NCI-H345 treated with DMSO at 0.1 percent for 48 hours (cell line): Measurements from ENCODE around the gene CHI3L1.

Source experiments
- DNase-seq: peaks from one replicate; lab custom pipeline; 2025; ENCODE audit not compliant: unreplicated experiment; lab: John Stamatoyannopoulos, UW

The CHI3L1 gene

GRCh38 chr1:203206129-203206687 is 19.7 kb upstream of the CHI3L1 start:
- no peak for DNase-seq

GRCh38 chr1:203204756-203205155 is 18.3 kb upstream of the CHI3L1 start:
- no peak for DNase-seq

- DNase-seq: no peak
Observed at GRCh38 chr1:203202431-203203245, 16.1 kb upstream of the CHI3L1 start.

- DNase-seq: no peak
Observed at GRCh38 chr1:203201516-203202205, 15.2 kb upstream of the CHI3L1 start.

GRCh38 chr1:203200916-203201315 is 14.4 kb upstream of the CHI3L1 start:
- no peak for DNase-seq

- DNase-seq: no peak
Observed at GRCh38 chr1:203199816-203200571, 13.5 kb upstream of the CHI3L1 start.

GRCh38 chr1:203199481-203199815 is 12.9 kb upstream of the CHI3L1 start:
- DNase-seq: no peak

- DNase-seq: no peak
Observed at GRCh38 chr1:203199002-203199401, 12.5 kb upstream of the CHI3L1 start.

GRCh38 chr1:203197625-203198024 is 11.1 kb upstream of the CHI3L1 start:
- DNase-seq: no peak

- no peak for DNase-seq
Observed at GRCh38 chr1:203196371-203196770, 9.9 kb upstream of the CHI3L1 start.

GRCh38 chr1:203190949-203191348 is 4.4 kb upstream of the CHI3L1 start:
- DNase-seq: no peak

- no peak for DNase-seq
Observed at GRCh38 chr1:203189951-203190352, 3.4 kb upstream of the CHI3L1 start.

GRCh38 chr1:203188686-203189232 is 2.3 kb upstream of the CHI3L1 start:
- no peak for DNase-seq

GRCh38 chr1:203187689-203188264 is 1.3 kb upstream of the CHI3L1 start:
- DNase-seq: no peak

GRCh38 chr1:203187304-203187685 is 791 bp upstream of the CHI3L1 start:
- DNase-seq: no peak

GRCh38 chr1:203186091-203186445 is 436 bp downstream of the CHI3L1 start:
- no peak for DNase-seq

- no peak for DNase-seq
Observed at GRCh38 chr1:203185585-203185984, 919 bp downstream of the CHI3L1 start.

GRCh38 chr1:203185061-203185461 is 1.4 kb downstream of the CHI3L1 start:
- no peak for DNase-seq

GRCh38 chr1:203184467-203184866 is 2.0 kb downstream of the CHI3L1 start:
- DNase-seq: no peak

- no peak for DNase-seq
Observed at GRCh38 chr1:203183828-203184227, 2.7 kb downstream of the CHI3L1 start.

- DNase-seq: no peak
Observed at GRCh38 chr1:203182387-203182953, 4.0 kb downstream of the CHI3L1 start.
